MCF 10A (cell line): ENCODE measurements around the gene ACOX1. TPM values are rescaled to one million over a fixed set of nuclear protein-coding genes. Genes with fewer than 3 reads are reported as not detected.
A peak's percentile ranks its signal among the peaks of the same experiment; 100 is the strongest.
"Not testable (repeated sequence)": the region's sequence is repeated elsewhere in the genome, so short reads cannot be mapped to it uniquely, and the experiment has no call there.

ENCODE experiments used
- BruUV-seq: library from RNA; stranded (reverse); fragments of 400-500 nt; replicated peaks from 2 replicates; lab custom pipeline; 2021; lab: Mats Ljungman, UMichigan
- CTCF ChIA-PET: fragments of 300-600 bp; sonication (Branson Sonifier 250); formaldehyde crosslinking; extraction: SDS; loops from one replicate; lab custom pipeline; 2021; ENCODE audit warnings: antibody characterized with exemption, inconsistent platforms; lab: Yijun Ruan, JAX
- POLR2A ChIA-PET: fragments of 300-600, 350-650 bp; sonication (Branson Sonifier 250); formaldehyde crosslinking; extraction: SDS; loops from one replicate; lab custom pipeline; 2020; ENCODE audit warnings: antibody characterized with exemption, inconsistent platforms; lab: Yijun Ruan, JAX
- DNase-seq: peaks from one replicate; pipeline ENCODE4 v3.0.0-alpha.2; 2018; ENCODE audit not compliant: unreplicated experiment
- H3K27ac Mint-ChIP-seq: one replicate; pipeline ENCODE4 v1.8.0; 2022; ENCODE audit warnings: mild to moderate bottlenecking, low read depth, mixed read lengths; ENCODE audit not compliant: unreplicated experiment
- H3K27me3 Mint-ChIP-seq: one replicate; pipeline ENCODE4 v1.8.0; 2022; ENCODE audit warnings: mixed read lengths; ENCODE audit not compliant: insufficient read depth, unreplicated experiment
- H3K36me3 Mint-ChIP-seq: one replicate; pipeline ENCODE4 v1.8.0; 2022; ENCODE audit warnings: mild to moderate bottlenecking, moderate library complexity, mixed read lengths; ENCODE audit not compliant: insufficient read depth, unreplicated experiment
- H3K4me1 Mint-ChIP-seq: one replicate; pipeline ENCODE4 v1.8.0; 2022; ENCODE audit warnings: mixed read lengths; ENCODE audit not compliant: insufficient read depth, unreplicated experiment
- H3K4me3 Mint-ChIP-seq: one replicate; pipeline ENCODE4 v1.8.0; 2022; ENCODE audit warnings: mild to moderate bottlenecking, moderate library complexity, mixed read lengths; ENCODE audit not compliant: unreplicated experiment
- H3K9me3 Mint-ChIP-seq: one replicate; pipeline ENCODE4 v1.8.0; 2022; ENCODE audit warnings: mixed read lengths; ENCODE audit not compliant: unreplicated experiment
- intact Hi-C: fragments of 100-400 bp; cut with micrococcal nuclease; formaldehyde crosslinking; loops from 2 replicates; pipeline ENCODE4 v1.14.1; 2022
- total RNA-seq: library from RNA; stranded (reverse); gene quantifications from 2 replicates; pipeline ENCODE4 v1.2.3, GENCODE V29; 2022
- TF ChIP-seq, protein P1 (sequence below): fragments of 200-600 bp; IDR thresholded peaks from one replicate; pipeline ENCODE4 v1.8.0; 2022; ENCODE audit warnings: antibody characterized with exemption, mild to moderate bottlenecking; ENCODE audit not compliant: unreplicated experiment

The ACOX1 gene
- total RNA-seq, 1 experiment from 2014 or later = 23.4 TPM

DNA sequence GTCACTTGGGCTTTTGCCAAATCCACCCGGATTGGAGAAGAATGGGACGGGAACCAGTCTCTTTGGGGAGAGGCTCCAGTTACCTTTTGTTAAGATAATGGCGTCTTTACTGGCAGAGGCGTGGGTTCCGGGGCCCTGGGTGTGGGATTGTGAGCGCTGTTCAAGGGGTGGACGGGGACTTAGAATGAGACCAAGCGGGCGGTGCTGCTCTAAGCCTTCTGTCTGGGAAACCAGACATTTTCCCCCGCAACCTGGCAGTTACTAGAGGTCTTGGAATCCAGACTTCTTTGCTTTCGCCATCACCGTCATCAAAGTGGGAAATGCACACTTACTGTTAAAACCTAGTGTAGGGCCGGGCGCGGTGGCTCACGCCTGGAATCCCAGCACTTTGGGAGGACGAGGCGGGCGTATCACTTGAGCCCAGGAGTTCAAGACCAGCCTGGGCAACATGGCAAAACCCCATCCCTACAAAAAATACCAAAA lies 780 bp upstream of the ACOX1 start:
- POLR2A ChIA-PET = interaction anchor here (0.6 to 2.0 kb wide), 11 partner anchors 11 to 200 kb away, joined by 3 to 6 read pairs (median 4); partner anchors contain the start of genes MRPL38 and WBP2
- intact Hi-C loops = loop anchor here (5.0 kb wide), 2 partner anchors 37 to 573 kb away; partner anchors contain the start of gene FBF1
- TF ChIP-seq, protein P1, sequence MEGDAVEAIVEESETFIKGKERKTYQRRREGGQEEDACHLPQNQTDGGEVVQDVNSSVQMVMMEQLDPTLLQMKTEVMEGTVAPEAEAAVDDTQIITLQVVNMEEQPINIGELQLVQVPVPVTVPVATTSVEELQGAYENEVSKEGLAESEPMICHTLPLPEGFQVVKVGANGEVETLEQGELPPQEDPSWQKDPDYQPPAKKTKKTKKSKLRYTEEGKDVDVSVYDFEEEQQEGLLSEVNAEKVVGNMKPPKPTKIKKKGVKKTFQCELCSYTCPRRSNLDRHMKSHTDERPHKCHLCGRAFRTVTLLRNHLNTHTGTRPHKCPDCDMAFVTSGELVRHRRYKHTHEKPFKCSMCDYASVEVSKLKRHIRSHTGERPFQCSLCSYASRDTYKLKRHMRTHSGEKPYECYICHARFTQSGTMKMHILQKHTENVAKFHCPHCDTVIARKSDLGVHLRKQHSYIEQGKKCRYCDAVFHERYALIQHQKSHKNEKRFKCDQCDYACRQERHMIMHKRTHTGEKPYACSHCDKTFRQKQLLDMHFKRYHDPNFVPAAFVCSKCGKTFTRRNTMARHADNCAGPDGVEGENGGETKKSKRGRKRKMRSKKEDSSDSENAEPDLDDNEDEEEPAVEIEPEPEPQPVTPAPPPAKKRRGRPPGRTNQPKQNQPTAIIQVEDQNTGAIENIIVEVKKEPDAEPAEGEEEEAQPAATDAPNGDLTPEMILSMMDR = no peak
- H3K4me1 Mint-ChIP-seq = peaks cover 19% of the 10 kb centered on the region
- H3K9me3 Mint-ChIP-seq = no peaks in the 10 kb centered on the region
- H3K27me3 Mint-ChIP-seq = no peaks in the 10 kb centered on the region
- peaks cover 15% of the 10 kb centered on the region for H3K36me3 Mint-ChIP-seq
- peak overlapping the region; percentile 100 for H3K4me3 Mint-ChIP-seq
- H3K27ac Mint-ChIP-seq = peak overlapping the region; percentile 100
- DNase-seq = no peak
- BruUV-seq = TSS peak; percentile 93
- CTCF ChIA-PET = interaction anchor here (0.9 to 1.4 kb wide), 3 partner anchors 26 to 116 kb away, joined by 3 to 6 read pairs (median 3); no protein-coding TSS in a partner anchor

DNA sequence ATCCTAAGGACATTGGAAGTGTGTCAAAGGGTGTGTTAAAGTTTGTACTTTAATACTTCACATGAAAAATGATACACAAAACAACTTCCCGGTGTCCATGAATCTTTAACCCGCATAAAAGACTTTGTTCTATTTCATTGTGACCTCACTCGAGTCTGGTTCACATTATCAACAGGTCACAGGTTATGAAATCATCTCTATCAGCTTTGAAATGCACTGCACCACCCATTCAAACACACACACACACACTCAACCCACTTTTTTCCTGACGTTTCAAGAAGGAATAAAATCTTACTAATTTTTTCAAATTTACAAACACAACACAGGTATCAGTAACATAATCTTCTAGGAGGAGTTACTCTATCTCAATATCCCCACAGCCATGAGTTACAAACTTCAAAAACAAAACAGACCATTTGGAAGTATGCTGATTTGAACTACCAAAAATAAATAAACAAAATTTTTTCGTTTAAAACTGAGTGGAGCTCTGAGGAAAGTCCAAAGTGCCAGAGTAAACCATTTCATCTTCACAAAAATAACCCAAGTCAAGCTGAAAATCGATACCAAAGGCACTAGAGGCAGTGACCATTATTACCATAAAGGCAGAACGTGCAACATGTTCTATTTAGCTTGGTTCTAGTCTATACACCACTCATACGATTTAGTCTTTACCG lies 2.7 kb downstream of the ACOX1 start:
- Mint-ChIP-seq H3K4me3 (peak overlapping the region; percentile 53), H3K27me3 (no peaks in the 10 kb centered on the region), H3K27ac (peak overlapping the region; percentile 61), H3K36me3 (peaks cover 36% of the 10 kb centered on the region), H3K9me3 (no peaks in the 10 kb centered on the region), H3K4me1 (peaks cover 15% of the 10 kb centered on the region)
- TF ChIP-seq, protein P1 = no peak
- intact Hi-C loops = loop anchor here (5.0 kb wide), 2 partner anchors 34 to 576 kb away; partner anchors contain the start of gene FBF1
- ChIA-PET POLR2A (interaction anchor here (0.7 to 1.2 kb wide), 6 partner anchors 15 to 346 kb away, joined by 3 to 5 read pairs (median 4); partner anchors contain the start of gene SRP68), CTCF (no interaction called here)
- no peak for DNase-seq
- BruUV-seq = no TSS peak

DNA sequence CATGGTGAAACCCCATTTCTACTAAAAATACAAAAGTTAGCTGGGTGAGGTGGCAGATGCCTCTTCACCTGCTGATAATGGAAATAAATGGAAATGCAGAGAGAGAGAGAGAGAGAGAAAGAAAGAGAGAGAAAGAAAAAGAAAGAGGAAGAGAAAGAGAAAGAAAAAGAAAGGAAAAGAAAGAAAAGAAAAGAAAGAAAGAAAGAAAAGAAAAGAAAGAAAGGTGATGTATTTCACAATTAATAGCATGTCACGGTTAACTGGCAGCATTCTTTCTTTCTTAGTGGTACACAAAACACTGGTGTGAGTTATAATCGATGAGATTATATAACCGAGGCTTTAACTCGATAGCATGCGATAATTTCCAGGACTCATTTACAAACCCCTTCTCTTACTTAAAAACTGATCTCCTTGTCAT lies 3.2 kb downstream of the ACOX1 start:
- Mint-ChIP-seq H3K4me3 (peak overlapping the region; percentile 53), H3K27me3 (no peaks in the 10 kb centered on the region), H3K36me3 (peaks cover 41% of the 10 kb centered on the region), H3K9me3 (no peaks in the 10 kb centered on the region), H3K27ac (peak overlapping the region; percentile 61), H3K4me1 (peaks cover 15% of the 10 kb centered on the region)
- POLR2A ChIA-PET = interaction anchor here (0.6 to 1.2 kb wide), 2 partner anchors 29 to 529 kb away, joined by 3 to 4 read pairs; no protein-coding TSS in a partner anchor
- TF ChIP-seq, protein P1 = no peak
- no TSS peak for BruUV-seq
- DNase-seq = no peak
- intact Hi-C loops = loop anchor here (5.0 kb wide), 2 partner anchors 33 to 577 kb away; partner anchors contain the start of gene FBF1
- CTCF ChIA-PET = no interaction called here

DNA sequence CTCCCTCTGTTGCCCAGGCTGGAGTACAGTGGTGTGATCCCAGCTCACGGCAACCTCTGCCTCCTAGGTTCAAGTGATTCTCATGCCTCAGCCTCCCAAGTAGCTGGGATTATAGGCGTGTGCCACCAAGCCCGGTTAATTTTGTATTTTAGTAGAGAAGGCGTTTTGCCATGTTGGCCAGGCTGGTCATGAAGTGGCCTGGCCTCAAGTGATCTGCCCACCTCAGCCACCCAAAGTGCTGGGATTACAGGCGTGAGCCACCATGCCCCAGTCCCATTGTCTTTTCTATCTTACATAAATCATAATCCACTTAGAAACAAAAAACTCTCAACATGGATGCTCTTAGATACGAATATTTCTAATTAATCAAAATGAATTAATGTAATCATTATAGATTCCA lies 3.8 kb downstream of the ACOX1 start:
- H3K9me3 Mint-ChIP-seq, BruUV-seq, H3K27me3 Mint-ChIP-seq, CTCF ChIA-PET, H3K4me3 Mint-ChIP-seq, DNase-seq: not testable (repeated sequence)
- peaks cover 46% of the 10 kb centered on the region for H3K36me3 Mint-ChIP-seq
- H3K27ac Mint-ChIP-seq = peak overlapping the region; percentile 61
- peaks cover 15% of the 10 kb centered on the region for H3K4me1 Mint-ChIP-seq
- POLR2A ChIA-PET = interaction anchor here (0.6 to 1.0 kb wide), 2 partner anchors 34 to 529 kb away, joined by 4 to 5 read pairs; partner anchors contain the start of gene FBF1
- intact Hi-C loops = loop anchor here (5.0 kb wide), 2 partner anchors 33 to 577 kb away; partner anchors contain the start of gene FBF1
